BLaER1 treated with 17β-estradiol and CSF1 and Interleukin-3, amounts not matched to agents 10 nM and 100 nM (cell line): ENCODE data around the gene WRAP73.

Experiments used
- H3K27ac ChIP-seq, 11 experiments: shearing (Covaris generic); formaldehyde crosslinking; 2 replicates each; pipeline ENCODE4 v1.8.1; 2022
- H3K27me3 ChIP-seq, 11 experiments: shearing (Covaris generic); formaldehyde crosslinking; 2 replicates each; pipeline ENCODE4 v1.8.1; 2022
- H3K36me3 ChIP-seq, 11 experiments: shearing (Covaris generic); formaldehyde crosslinking; 2 replicates each; pipeline ENCODE4 v1.8.1; 2022
- H3K4me1 ChIP-seq, 10 experiments: shearing (Covaris generic); formaldehyde crosslinking; 2 replicates each; pipeline ENCODE4 v1.8.1; 2022
- H3K4me2 ChIP-seq, 11 experiments: shearing (Covaris generic); formaldehyde crosslinking; 2 replicates each; pipeline ENCODE4 v1.8.1; 2022
- H3K4me3 ChIP-seq, 10 experiments: shearing (Covaris generic); formaldehyde crosslinking; 2 replicates each; pipeline ENCODE4 v1.8.1; 2022
- H3K9ac ChIP-seq, 11 experiments: shearing (Covaris generic); formaldehyde crosslinking; 2 replicates each; pipeline ENCODE4 v1.8.1; 2022
- H3K9me3 ChIP-seq, 11 experiments: shearing (Covaris generic); formaldehyde crosslinking; replicated peaks in 1 of 11; 2 replicates each; pipeline ENCODE4 v1.8.1; 2022
- H4K20me1 ChIP-seq, 11 experiments: shearing (Covaris generic); formaldehyde crosslinking; 2 replicates each; pipeline ENCODE4 v1.8.1; 2022
- Cebpa-rat ChIP-seq, 11 experiments: shearing (Covaris generic); IDR thresholded peaks; 2 replicates each; pipeline ENCODE4 v1.8.1; 2022

Gene WRAP73

DNA sequence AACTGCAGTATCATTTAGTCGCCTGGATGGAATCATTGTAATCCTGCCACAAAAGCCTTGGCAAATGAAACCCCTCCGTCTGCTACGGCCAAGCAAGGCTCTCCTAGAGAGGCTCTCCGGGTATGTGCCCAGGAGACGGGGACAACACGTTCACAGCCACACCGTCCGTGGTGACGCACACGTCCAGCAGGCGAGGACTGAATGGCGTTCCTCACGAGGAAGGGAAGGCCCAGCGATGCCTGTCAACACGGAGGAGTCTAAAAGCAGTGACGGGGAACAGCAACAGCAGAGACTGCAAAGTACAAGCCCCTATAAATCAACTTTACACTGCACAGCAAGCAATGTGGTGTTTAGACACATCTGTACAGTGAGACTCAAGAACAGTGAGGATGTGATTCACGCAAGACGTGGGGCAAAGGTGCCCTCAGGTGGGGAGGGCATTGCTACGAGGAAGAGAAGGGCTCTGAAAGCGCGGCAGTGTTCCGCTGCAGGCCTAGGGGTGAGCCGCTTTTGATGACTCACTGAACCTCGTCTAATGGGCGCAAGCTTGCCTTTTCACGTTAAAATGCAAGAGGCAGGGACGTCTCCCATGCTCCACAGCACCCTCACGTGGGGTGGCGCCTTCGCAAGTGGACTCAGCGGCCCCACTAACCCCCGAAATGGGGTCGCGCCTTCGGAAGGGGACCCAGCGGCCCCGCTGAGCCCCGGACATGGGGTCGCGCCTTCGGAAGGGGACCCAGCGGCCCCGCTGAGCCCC lies 6.8 kb downstream of the WRAP73 start:
- H3K27me3 ChIP-seq = no peaks in the 10 kb centered on the region
- no peak overlapping the region for H3K4me2 ChIP-seq
- H3K36me3 ChIP-seq = peaks cover 56 to 89% (median 84%) of the 10 kb centered on the region in 11 experiments
- no peak for TF ChIP-seq Cebpa-rat (IDR thresholded peaks at IDR 0.05)
- peaks cover 0 to 31% (median 8%) of the 10 kb centered on the region in 11 experiments; a peak in 9 of 22 replicates for H4K20me1 ChIP-seq
- H3K9ac ChIP-seq = no peak overlapping the region
- H3K4me3 ChIP-seq = no peak overlapping the region
- no peak overlapping the region for H3K27ac ChIP-seq
- H3K9me3 ChIP-seq = no peaks in the 10 kb centered on the region
- H3K4me1 ChIP-seq = peaks cover 10 to 43% (median 29%) of the 10 kb centered on the region in 10 experiments

DNA sequence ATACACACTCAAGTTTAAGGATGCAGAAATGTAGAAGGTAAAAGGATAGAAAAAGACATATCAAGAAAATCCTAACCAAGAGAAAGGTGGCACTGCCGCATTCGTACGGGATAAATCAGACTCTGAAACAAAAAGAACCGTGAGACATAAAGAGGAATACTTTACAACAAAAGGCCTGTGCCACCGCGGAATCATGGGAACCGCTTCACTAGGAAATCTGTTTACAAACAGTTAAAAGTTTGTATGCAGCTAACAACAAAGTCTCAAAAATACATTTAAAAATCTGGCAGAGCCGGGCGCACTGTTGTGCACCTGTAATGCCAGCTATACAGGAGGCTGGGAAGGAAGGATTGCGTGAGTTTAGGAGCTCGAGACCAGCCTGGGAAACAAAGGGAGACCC lies 8.1 kb downstream of the WRAP73 start:
- Histone ChIP-seq H3K4me3 (no peak overlapping the region), H3K36me3 (peaks cover 58 to 93% (median 86%) of the 10 kb centered on the region in 11 experiments), H3K27ac (no peak overlapping the region), H4K20me1 (peaks cover 0 to 31% (median 8%) of the 10 kb centered on the region in 11 experiments; a peak in 9 of 22 replicates), H3K9ac (no peak overlapping the region), H3K4me1 (peaks cover 0 to 41% (median 32%) of the 10 kb centered on the region in 10 experiments; a peak in 16 of 20 replicates), H3K4me2 (no peak overlapping the region), H3K9me3 (no peaks in the 10 kb centered on the region), H3K27me3 (no peaks in the 10 kb centered on the region)
- TF ChIP-seq Cebpa-rat (IDR thresholded peaks at IDR 0.05) = no peak

DNA sequence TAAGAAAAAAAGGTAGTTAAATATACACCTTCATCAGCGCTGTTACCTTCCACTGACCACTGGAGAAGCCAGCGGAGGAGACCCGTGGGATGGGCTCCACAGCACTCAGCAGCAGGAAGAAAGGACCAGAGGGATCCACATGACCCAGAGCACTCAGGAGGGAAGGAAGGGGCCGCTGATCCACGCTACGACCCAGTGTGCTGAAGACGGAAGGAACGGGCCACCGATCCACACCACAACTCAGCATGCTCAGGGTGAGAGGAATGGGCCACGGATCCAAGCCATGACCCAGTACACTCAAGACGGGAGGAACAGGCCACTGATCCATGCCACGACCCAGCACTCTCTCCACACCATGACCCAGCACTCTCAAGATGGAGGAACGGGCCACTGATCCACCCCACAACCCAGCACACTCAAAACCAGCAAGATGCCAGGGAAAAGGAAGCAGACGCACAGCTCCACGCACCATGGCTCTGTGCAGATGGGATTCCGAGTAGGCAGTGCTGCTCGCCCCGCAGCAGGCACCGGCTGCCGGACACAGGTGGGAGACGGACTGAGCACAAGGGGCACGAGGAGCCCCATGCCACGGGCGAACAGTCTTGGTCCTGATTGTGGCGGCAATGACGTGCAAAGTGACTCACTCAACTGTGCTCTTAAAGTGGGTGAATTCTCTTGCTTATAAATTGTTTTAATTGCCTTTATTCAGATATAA lies 8.7 kb downstream of the WRAP73 start:
- Histone ChIP-seq H3K9ac (no peak overlapping the region), H3K36me3 (peaks cover 58 to 93% (median 86%) of the 10 kb centered on the region in 11 experiments), H3K4me2 (no peak overlapping the region), H3K9me3 (no peaks in the 10 kb centered on the region), H4K20me1 (peaks cover 0 to 31% (median 8%) of the 10 kb centered on the region in 11 experiments; a peak in 9 of 22 replicates), H3K27me3 (no peaks in the 10 kb centered on the region), H3K4me3 (no peak overlapping the region), H3K4me1 (peaks cover 0 to 35% (median 28%) of the 10 kb centered on the region in 10 experiments; a peak in 16 of 20 replicates), H3K27ac (no peak overlapping the region)
- no peak for TF ChIP-seq Cebpa-rat (IDR thresholded peaks at IDR 0.05)

DNA sequence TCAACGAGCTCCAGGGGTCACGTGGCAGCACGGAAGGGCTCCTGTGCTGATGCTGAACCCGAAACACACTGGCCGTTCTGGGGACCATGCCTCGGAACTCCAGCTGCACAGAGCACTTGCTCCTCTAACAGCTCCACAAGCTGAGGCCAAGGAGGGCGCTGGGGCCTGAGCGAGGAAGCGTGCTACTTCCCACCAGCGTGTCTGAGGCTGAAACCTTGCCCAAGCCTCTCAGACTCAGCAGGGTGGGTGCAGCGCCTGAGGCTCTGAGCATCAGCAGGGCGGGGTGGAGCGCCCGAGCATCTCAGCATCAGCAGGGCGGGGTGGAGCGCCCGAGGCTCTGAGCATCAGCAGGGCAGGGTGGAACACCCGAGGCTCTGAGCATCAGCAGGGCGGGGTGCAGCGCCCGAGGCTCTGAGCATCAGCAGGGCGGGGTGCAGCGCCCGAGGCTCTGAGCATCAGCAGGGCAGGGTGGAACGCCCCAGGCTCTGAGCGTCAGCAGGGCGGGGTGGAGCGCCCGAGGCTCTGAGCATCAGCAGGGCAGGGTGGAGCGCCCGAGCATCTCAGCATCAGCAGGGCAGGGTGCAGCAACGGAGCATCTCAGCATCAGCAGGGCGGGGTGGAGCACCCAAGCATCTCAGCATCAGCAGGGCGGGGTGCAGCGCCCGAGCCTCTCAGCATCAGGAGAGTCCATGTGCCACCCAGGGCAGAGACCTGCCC lies 9.6 kb downstream of the WRAP73 start:
- Histone ChIP-seq H3K27me3 (no peaks in the 10 kb centered on the region), H3K4me2 (0 out of 22 replicates have a peak overlapping the region, but pooled peaks of 1 of the 11 experiments have one; percentile 71), H4K20me1 (peaks cover 0 to 31% (median 8%) of the 10 kb centered on the region in 11 experiments; a peak in 9 of 22 replicates), H3K27ac (no peak overlapping the region), H3K4me3 (no peak overlapping the region), H3K9ac (no peak overlapping the region), H3K9me3 (no peaks in the 10 kb centered on the region), H3K4me1 (peaks cover 0 to 31% (median 27%) of the 10 kb centered on the region in 10 experiments; a peak in 16 of 20 replicates), H3K36me3 (peaks cover 58 to 93% (median 86%) of the 10 kb centered on the region in 11 experiments)
- TF ChIP-seq Cebpa-rat (IDR thresholded peaks at IDR 0.05) = no peak

DNA sequence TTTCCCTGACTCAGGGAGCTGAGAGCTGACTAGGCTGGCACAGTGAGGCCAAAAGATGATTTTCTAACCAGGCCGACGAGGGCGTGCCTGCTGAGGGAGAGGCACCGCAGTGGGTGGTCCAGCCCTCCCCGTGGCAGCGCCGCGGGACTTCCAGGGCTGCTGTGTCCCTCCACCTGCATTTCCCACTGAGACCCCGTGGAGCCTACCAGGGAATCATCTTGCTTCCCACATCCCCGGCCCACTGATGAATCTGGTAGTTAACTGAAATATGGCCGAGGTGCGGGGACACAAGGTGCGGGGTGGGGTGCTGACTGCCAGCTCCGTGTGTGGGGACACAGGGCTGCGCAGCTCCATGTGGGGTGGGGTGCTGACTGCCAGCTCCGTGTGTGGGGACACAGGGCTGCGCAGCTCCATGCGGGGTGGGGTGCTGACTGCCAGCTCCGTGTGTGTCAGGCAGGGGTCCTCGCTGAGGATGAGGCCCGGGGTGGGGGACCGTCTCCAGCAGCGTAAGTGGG lies 10.4 kb downstream of the WRAP73 start:
- Histone ChIP-seq H3K4me2 (peak overlapping the region in 9 of 11 experiments; percentile 14 to 74 (median 61); a peak in 16 of 22 replicates), H3K4me1 (peaks cover 0 to 31% (median 27%) of the 10 kb centered on the region in 10 experiments; a peak in 16 of 20 replicates), H3K9ac (peak overlapping the region in 2 of 11 experiments; percentile 18 to 26; a peak in 1 of 22 replicates), H3K27me3 (no peaks in the 10 kb centered on the region), H4K20me1 (peaks cover 0 to 39% (median 8%) of the 10 kb centered on the region in 11 experiments; a peak in 9 of 22 replicates), H3K27ac (no peak overlapping the region), H3K9me3 (no peaks in the 10 kb centered on the region), H3K4me3 (no peak overlapping the region), H3K36me3 (peaks cover 58 to 93% (median 87%) of the 10 kb centered on the region in 11 experiments)
- no peak for TF ChIP-seq Cebpa-rat (IDR thresholded peaks at IDR 0.05)

DNA sequence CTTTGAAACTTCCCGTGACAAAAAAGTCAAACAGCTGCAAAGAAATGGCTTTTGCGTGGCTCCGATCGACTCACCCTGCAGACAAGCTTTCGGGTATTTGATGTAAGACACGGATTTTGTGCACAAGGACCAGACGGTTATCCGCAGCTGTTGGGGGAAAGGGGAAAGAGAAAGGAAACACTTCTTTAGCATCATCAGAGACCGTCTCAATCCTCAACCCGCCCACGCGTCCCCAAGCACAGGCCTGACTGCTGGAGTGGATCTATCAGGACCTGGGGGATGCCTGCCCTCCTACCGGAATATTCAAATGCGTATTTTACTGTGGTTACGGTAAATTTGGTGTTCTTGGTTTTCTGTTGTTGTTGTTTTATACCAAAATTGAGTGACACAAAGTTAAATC lies 11.2 kb downstream of the WRAP73 start:
- no peak for TF ChIP-seq Cebpa-rat (IDR thresholded peaks at IDR 0.05)
- Histone ChIP-seq H3K36me3 (peaks cover 62 to 97% (median 91%) of the 10 kb centered on the region in 11 experiments), H3K4me1 (peaks cover 0 to 31% (median 27%) of the 10 kb centered on the region in 10 experiments; a peak in 16 of 20 replicates), H3K4me3 (no peak overlapping the region), H3K27ac (peak overlapping the region in 4 of 11 experiments; percentile 40 to 55 (median 50); a peak in 6 of 22 replicates), H3K9ac (peak overlapping the region in 5 of 11 experiments; percentile 6 to 37 (median 36); a peak in 5 of 22 replicates), H3K9me3 (no peaks in the 10 kb centered on the region), H4K20me1 (peaks cover 0 to 40% (median 8%) of the 10 kb centered on the region in 11 experiments; a peak in 9 of 22 replicates), H3K4me2 (peak overlapping the region in 9 of 11 experiments; percentile 14 to 74 (median 61); a peak in 17 of 22 replicates), H3K27me3 (no peaks in the 10 kb centered on the region)

DNA sequence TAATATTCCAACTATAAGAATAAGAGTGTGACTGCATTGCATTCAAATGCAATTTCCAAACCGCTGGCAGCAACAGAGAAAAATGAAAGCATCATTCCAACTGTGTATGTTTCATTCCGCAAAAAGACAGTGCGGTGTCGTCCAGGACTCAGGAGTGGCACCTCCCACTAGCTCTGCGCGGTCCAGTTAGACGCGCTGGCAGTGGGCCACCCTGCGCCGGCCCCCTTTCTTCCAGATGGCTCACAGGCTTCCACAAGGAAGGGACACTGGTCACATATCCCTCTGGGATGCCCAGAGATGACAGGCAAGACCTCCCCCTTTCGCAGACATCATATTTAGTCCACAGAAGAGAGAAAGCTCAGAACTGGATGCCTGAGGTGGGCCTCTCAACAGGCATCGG lies 11.9 kb downstream of the WRAP73 start:
- Histone ChIP-seq H3K27me3 (no peaks in the 10 kb centered on the region), H3K4me2 (peak overlapping the region in 8 of 11 experiments; percentile 14 to 74 (median 63); a peak in 14 of 22 replicates), H3K9me3 (no peaks in the 10 kb centered on the region), H4K20me1 (peaks cover 0 to 40% (median 8%) of the 10 kb centered on the region in 11 experiments; a peak in 9 of 22 replicates), H3K9ac (peak overlapping the region in 4 of 11 experiments; percentile 19 to 37 (median 36); a peak in 5 of 22 replicates), H3K4me1 (peaks cover 0 to 31% (median 27%) of the 10 kb centered on the region in 10 experiments; a peak in 16 of 20 replicates), H3K4me3 (no peak overlapping the region), H3K36me3 (peaks cover 66 to 100% (median 94%) of the 10 kb centered on the region in 11 experiments), H3K27ac (peak overlapping the region in 4 of 11 experiments; percentile 40 to 55 (median 50); a peak in 7 of 22 replicates)
- TF ChIP-seq Cebpa-rat (IDR thresholded peaks at IDR 0.05) = no peak

DNA sequence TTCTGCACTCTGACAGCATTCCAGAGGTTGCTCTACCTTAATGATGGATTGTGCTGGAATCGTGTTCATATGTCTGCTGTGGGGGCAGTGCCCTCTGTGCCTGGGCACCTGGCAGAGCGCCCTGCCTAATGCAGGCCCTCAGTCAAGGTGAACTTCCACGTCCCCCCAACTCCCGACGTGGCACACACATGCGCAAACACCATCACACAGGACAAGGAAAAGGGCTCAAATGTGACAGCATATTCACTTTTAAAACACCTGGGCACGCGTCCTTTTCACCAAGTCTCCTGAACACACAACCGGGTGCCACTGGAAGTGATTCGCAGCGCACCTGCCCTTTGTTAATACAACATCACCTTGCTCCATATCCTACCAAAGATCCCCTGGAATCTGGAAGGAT lies 13.4 kb downstream of the WRAP73 start:
- no peak for TF ChIP-seq Cebpa-rat (IDR thresholded peaks at IDR 0.05)
- H3K9ac ChIP-seq = no peak overlapping the region
- H3K4me1 ChIP-seq = peaks cover 0 to 31% (median 27%) of the 10 kb centered on the region in 10 experiments; a peak in 16 of 20 replicates
- no peak overlapping the region for H3K27ac ChIP-seq
- no peak overlapping the region for H3K4me3 ChIP-seq
- H3K36me3 ChIP-seq = peaks cover 77 to 100% (median 96%) of the 10 kb centered on the region in 11 experiments
- H3K27me3 ChIP-seq = no peaks in the 10 kb centered on the region
- H3K9me3 ChIP-seq = no peaks in the 10 kb centered on the region
- no peak overlapping the region for H3K4me2 ChIP-seq
- peaks cover 0 to 35% (median 7%) of the 10 kb centered on the region in 11 experiments; a peak in 9 of 22 replicates for H4K20me1 ChIP-seq
